Endothelial cell of umbilical vein (primary cell): ENCODE results near the gene SDSL. TPM values are rescaled to one million over a fixed set of nuclear protein-coding genes. Genes with fewer than 3 reads are reported as not detected.

Experiments used
- BruUV-seq: library from RNA; stranded (reverse); fragments of 400-500 nt; replicated peaks from 2 replicates; lab custom pipeline; 2021; lab: Mats Ljungman, UMichigan
- CTCF ChIA-PET: fragments of 300-600, 350-600 bp; sonication (Branson Sonifier 250); formaldehyde crosslinking; loops from one replicate; lab custom pipeline; 2021; ENCODE audit warnings: antibody characterized with exemption, inconsistent platforms; lab: Charles Lee
- POLR2A ChIA-PET: fragments of 300-600, 350-600 bp; sonication (Branson Sonifier 250); formaldehyde crosslinking; loops from one replicate; lab custom pipeline; 2021; ENCODE audit warnings: antibody characterized with exemption, inconsistent platforms; lab: Charles Lee
- DNase-seq: peaks from one replicate; pipeline ENCODE4 v3.0.0-alpha.2; 2011; ENCODE audit warnings: low read depth, low spot score
- FAIRE-seq: peaks from 2 replicates; lab custom pipeline; 2011; peaks lifted over from hg19 to GRCh38; lab: Jason Lieb, UNC
- H2AFZ ChIP-seq: 2 replicates; pipeline ENCODE4 v1.6.0; 2012; ENCODE audit warnings: low read depth, low read length, control low read depth, inconsistent platforms
- H3K27ac ChIP-seq: 2 replicates; pipeline ENCODE4 v1.5.1; 2011; ENCODE audit warnings: low read depth, mild to moderate bottlenecking, control low read depth, low read length, moderate library complexity; ENCODE audit not compliant: insufficient read depth
- H3K27me3 ChIP-seq, 2 experiments: 2 replicates each; pipeline versions ENCODE4 v1.6.0 to v1.6.1; 2011; ENCODE audit warnings: low read length in 2 of 2, mixed read lengths in 1 of 2; ENCODE audit not compliant: control insufficient read depth in 2 of 2, insufficient read depth in 2 of 2
- H3K36me3 ChIP-seq, 2 experiments: 2 replicates in 1 of 2; 3 replicates in 1 of 2; pipeline ENCODE4 v1.5.1; 2011; ENCODE audit warnings: low read length in 2 of 2, mild to moderate bottlenecking in 1 of 2, moderate library complexity in 1 of 2; ENCODE audit not compliant: control insufficient read depth in 2 of 2, insufficient read depth in 2 of 2; ENCODE audit errors: extremely low read depth in 1 of 2
- H3K4me1 ChIP-seq: 3 replicates; pipeline ENCODE4 v1.5.1; 2011; ENCODE audit warnings: mild to moderate bottlenecking, low read length; ENCODE audit not compliant: control insufficient read depth, insufficient read depth; ENCODE audit errors: extremely low read depth
- H3K4me2 ChIP-seq: 2 replicates; pipeline ENCODE4 v1.6.1; 2011; ENCODE audit warnings: low read length, control low read depth, mixed read lengths; ENCODE audit not compliant: insufficient read depth
- H3K4me3 ChIP-seq, 3 experiments: fragments of 200-600 bp in 1 of 3; sonication (generic), shearing (Covaris generic) in 1 of 3; replicated peaks in 1 of 3; 2 replicates each; pipeline ENCODE4 v1.5.1; 2011 to 2016; ENCODE audit warnings: control low read depth in 3 of 3, low read length in 3 of 3, mild to moderate bottlenecking in 2 of 3, inconsistent platforms in 1 of 3, low read depth in 1 of 3, moderate library complexity in 1 of 3; ENCODE audit not compliant: insufficient read depth in 1 of 3
- H3K79me2 ChIP-seq: 2 replicates; pipeline ENCODE4 v1.6.0; 2012; ENCODE audit warnings: low read length, inconsistent platforms; ENCODE audit not compliant: control insufficient read depth, insufficient read depth
- H3K9ac ChIP-seq: replicated peaks from 2 replicates; pipeline ENCODE3; 2011; ENCODE audit warnings: low read length, control low read depth; ENCODE audit not compliant: insufficient read depth; ENCODE audit errors: extremely low read depth
- H3K9me1 ChIP-seq: replicated peaks from 3 replicates; pipeline ENCODE4 v1.6.0; 2011; ENCODE audit warnings: mild to moderate bottlenecking, low read length; ENCODE audit not compliant: control insufficient read depth, insufficient read depth; ENCODE audit errors: extremely low read depth
- H3K9me3 ChIP-seq: replicated peaks from 2 replicates; pipeline ENCODE4 v1.5.1; 2012; ENCODE audit warnings: low read length, inconsistent platforms; ENCODE audit not compliant: control insufficient read depth, insufficient read depth
- H4K20me1 ChIP-seq: replicated peaks from 2 replicates; pipeline ENCODE3; 2011; ENCODE audit warnings: mild to moderate bottlenecking, low read length; ENCODE audit not compliant: control insufficient read depth, insufficient read depth; ENCODE audit errors: extremely low read depth
- EZH2 ChIP-seq: IDR thresholded peaks from 2 replicates; pipeline ENCODE4 v1.6.1; 2012; ENCODE audit warnings: borderline replicate concordance, low read depth, mild to moderate bottlenecking, moderate library complexity, low read length, inconsistent platforms; ENCODE audit not compliant: severe bottlenecking
- FOS ChIP-seq: IDR thresholded peaks from 2 replicates; pipeline ENCODE4 v1.6.1; 2011; ENCODE audit warnings: mild to moderate bottlenecking, low read length, moderate library complexity, borderline replicate concordance; ENCODE audit not compliant: insufficient read depth
- MYC ChIP-seq: IDR thresholded peaks from one replicate; pipeline ENCODE4 v1.6.1; 2011; ENCODE audit warnings: mild to moderate bottlenecking, low read depth, low read length
- POLR2A ChIP-seq: IDR thresholded peaks from 2 replicates; pipeline ENCODE4 v1.6.1; 2012; ENCODE audit warnings: low read depth, mild to moderate bottlenecking, control low read depth, low read length
- POLR2AphosphoS5 ChIP-seq: IDR thresholded peaks from 2 replicates; pipeline ENCODE4 v1.6.1; 2012; ENCODE audit warnings: low read depth, mild to moderate bottlenecking, control low read depth, low read length, moderate library complexity; ENCODE audit not compliant: insufficient read depth
- dilution Hi-C: fragments of 300-500 bp; cut with MboI; formaldehyde crosslinking; loops from one replicate; pipeline ENCODE4 v1.15.0; 2019; ENCODE audit warnings: low sequenced_read_pairs; ENCODE audit not compliant: extremely low pct_ligation_motif_present
- intact Hi-C: fragments of 100-400 bp; cut with micrococcal nuclease; formaldehyde crosslinking; loops from one replicate; pipeline ENCODE4 v1.10.0; 2022
- polyA plus RNA-seq, 4 experiments: library from polyadenylated mRNA; depleted of rRNA in 3 of 4; stranded (reverse) in 3 of 4; unstranded in 1 of 4; fragments of >200 nt; gene quantifications; 2 replicates each; pipeline versions ENCODE4 v1.2.1 to v1.2.3, GENCODE V29; 2011 to 2012; ENCODE audit warnings: missing spikeins in 1 of 4
- total RNA-seq: library from RNA; stranded (reverse); gene quantifications from 2 replicates; pipeline ENCODE4 v1.2.3, GENCODE V29; 2021
- TF ChIP-seq, protein P1 (sequence below), 2 donors: IDR thresholded peaks; 1 replicate in 1 of 2; 2 replicates in 1 of 2; pipeline ENCODE4 v1.5.1; 2011; ENCODE audit warnings: low read length in 2 of 2, mild to moderate bottlenecking in 2 of 2, moderate library complexity in 2 of 2, control low read depth in 1 of 2, inconsistent platforms in 1 of 2, low read depth in 1 of 2; ENCODE audit not compliant: insufficient read depth in 1 of 2; ENCODE audit errors: extremely low read depth in 1 of 2

SDSL gene
- total and polyA plus RNA-seq, 2 donors (not counting 3 experiments of a cell fraction or from before 2014, with no cell fraction given) = 5.7 to 16.9 TPM

- H3K9me1 ChIP-seq = no peaks in the 10 kb centered on the region
- no peaks in the 10 kb centered on the region for H3K9me3 ChIP-seq
- H3K27ac ChIP-seq = no peak overlapping the region
- no TSS peak for BruUV-seq
- H3K4me3 ChIP-seq = no peak overlapping the region
- dilution Hi-C loops (no loop called here), intact Hi-C loops (loop anchor here (1.0 to 2.0 kb wide), 4 partner anchors 90 to 376 kb away; partner anchors contain the start of gene SLC8B1)
- H2AFZ ChIP-seq = no peak overlapping the region
- CTCF ChIA-PET = interaction anchor here (0.6 to 2.8 kb wide), 82 partner anchors 9 to 541 kb away, joined by 3 to 42 read pairs (median 4); partner anchors contain the start of genes CFAP73, PLBD2, RBM19 and RITA1
- no peaks in the 10 kb centered on the region for H3K79me2 ChIP-seq
- H3K36me3 ChIP-seq = no peaks in the 10 kb centered on the region
- H4K20me1 ChIP-seq = no peaks in the 10 kb centered on the region
- H3K27me3 ChIP-seq = no peaks in the 10 kb centered on the region
- POLR2A ChIA-PET = no interaction called here
- H3K9ac ChIP-seq = no peak overlapping the region
- peak; percentile 64 for DNase-seq
- no peak overlapping the region for H3K4me2 ChIP-seq
- TF ChIP-seq, protein P1, sequence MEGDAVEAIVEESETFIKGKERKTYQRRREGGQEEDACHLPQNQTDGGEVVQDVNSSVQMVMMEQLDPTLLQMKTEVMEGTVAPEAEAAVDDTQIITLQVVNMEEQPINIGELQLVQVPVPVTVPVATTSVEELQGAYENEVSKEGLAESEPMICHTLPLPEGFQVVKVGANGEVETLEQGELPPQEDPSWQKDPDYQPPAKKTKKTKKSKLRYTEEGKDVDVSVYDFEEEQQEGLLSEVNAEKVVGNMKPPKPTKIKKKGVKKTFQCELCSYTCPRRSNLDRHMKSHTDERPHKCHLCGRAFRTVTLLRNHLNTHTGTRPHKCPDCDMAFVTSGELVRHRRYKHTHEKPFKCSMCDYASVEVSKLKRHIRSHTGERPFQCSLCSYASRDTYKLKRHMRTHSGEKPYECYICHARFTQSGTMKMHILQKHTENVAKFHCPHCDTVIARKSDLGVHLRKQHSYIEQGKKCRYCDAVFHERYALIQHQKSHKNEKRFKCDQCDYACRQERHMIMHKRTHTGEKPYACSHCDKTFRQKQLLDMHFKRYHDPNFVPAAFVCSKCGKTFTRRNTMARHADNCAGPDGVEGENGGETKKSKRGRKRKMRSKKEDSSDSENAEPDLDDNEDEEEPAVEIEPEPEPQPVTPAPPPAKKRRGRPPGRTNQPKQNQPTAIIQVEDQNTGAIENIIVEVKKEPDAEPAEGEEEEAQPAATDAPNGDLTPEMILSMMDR (IDR thresholded peaks at IDR 0.05; ENCODE audit: extremely low read depth in 1 of 2, insufficient read depth in 1 of 2, low read depth in 1 of 2, low read length in 2 of 2) = peak; percentile 88 to 93
- TF ChIP-seq POLR2A = no peak
- TF ChIP-seq MYC = no peak
- no peak for TF ChIP-seq FOS
- TF ChIP-seq POLR2AphosphoS5 = no peak
- no peak for TF ChIP-seq EZH2
- FAIRE-seq = peak; percentile 69
- peaks cover 7% of the 10 kb centered on the region for H3K4me1 ChIP-seq
These were observed 3.0 kb downstream of the SDSL start for GRCh38 chr12:113424915-113425823.
